Activated T-cell treated with anti-CD3 and anti-CD28 coated beads for 24 hours (primary cell): ENCODE data around the gene MANF.
"Not testable (repeated sequence)": the region's sequence is repeated elsewhere in the genome, so short reads cannot be mapped to it uniquely, and the experiment has no call there.

Source experiments
- DNase-seq: peaks from one replicate; pipeline ENCODE4 v3.0.0-alpha.2; 2020; ENCODE audit warnings: low read depth

MANF gene

GRCh38 chr3:51384726-51385473 is at the start of gene MANF:
MANF (plus strand) TSS chr3:51385291; CDS start chr3:51385343, 52 bp downstream.
- DNase-seq = peak; percentile 96

- DNase-seq = no peak
These were observed 48.8 kb upstream of the MANF start for GRCh38 chr3:51336261-51336660.

DNA sequence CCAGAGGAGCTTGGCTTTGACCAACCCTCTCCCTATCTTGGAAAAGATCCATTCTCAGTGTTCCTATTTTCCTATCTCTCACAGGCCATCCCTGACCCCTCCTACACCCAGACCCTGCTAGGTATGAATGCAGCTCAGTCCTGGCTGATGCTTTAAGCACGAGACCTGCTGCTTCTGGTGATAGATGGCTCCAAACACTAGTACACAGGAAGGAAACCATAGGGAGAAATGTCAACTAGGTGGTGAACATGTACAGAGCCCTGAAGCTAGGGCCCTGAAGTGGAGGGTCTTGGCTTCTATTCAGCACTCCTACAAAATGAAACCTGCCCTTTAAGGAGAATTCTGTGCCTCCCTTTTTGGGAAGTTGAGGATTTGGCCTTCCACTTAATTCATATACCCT is 47.4 kb upstream of the MANF start:
- no peak for DNase-seq

GRCh38 chr3:51338632-51339031 is 46.5 kb upstream of the MANF start:
- no peak for DNase-seq

- no peak for DNase-seq
These were observed 44.9 kb upstream of the MANF start for GRCh38 chr3:51340013-51340829.

DNA sequence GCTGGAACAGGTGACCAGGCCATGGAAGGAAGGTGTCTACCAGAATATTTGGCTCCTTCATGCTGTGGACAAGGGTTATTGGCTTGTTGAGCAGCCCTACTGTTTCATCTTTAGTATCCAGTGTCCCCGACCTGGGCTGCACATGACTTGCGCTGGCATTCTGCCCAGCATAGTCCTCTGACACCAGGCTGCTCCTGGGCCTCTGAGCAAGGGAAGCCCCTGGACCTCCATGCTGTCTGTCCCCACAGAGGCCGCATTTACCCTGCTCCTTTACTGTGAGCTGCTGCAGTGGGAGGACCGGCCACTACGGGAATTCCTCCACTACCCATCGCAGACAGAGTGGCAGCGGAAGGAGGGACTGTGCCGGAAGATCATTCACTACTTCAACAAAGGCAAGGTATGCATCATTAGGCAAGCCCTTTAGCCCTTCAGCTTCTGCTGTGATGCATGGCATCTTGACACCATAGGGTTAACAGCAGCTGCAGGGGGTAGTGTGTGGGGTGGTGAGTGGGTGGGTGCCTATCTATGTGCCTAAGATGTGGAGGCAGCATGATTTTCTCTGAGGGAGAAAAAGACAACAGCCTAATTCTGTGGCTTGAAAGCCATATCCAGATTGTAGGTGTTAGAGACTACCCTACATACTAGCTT is 44.0 kb upstream of the MANF start:
- no peak for DNase-seq

DNA sequence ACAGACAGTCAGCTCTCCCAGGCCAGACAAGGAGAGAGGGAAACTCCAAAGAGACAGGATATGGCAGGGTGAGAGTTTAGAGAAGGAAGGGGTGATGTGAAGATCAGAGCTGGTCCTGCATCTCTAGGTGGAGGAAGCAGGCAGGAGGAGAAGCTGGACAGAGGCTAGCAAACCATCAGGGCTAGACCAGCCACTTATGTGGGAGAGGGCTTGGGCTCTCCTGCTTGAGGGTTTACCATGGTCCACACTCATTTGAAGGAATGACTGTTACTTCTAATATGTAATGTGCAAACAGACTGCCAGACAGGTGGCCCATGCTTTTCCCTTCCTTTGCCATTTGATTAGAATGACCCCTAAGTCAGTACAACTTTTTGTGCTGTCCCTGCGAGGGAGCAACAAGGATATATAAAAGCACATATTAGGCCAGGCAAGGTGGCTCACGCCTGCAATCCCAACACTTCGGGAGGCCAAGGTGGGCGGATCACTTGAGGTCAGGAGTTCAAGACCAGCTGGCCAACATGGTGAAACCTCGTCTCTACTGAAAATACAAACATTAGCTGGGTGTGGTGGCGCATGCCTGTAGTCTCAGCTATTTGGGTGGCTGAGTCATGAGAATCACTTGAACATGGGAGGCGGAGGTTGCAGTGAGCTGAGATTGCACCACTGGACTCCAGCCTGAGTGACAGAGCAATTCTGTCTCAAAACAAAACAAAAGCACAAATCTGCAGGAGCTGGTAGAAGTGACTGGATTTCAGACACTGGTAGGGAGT is 41.0 kb upstream of the MANF start:
- DNase-seq = no peak

- no peak for DNase-seq
These were observed 34.3 kb upstream of the MANF start for GRCh38 chr3:51350751-51351150.

DNA sequence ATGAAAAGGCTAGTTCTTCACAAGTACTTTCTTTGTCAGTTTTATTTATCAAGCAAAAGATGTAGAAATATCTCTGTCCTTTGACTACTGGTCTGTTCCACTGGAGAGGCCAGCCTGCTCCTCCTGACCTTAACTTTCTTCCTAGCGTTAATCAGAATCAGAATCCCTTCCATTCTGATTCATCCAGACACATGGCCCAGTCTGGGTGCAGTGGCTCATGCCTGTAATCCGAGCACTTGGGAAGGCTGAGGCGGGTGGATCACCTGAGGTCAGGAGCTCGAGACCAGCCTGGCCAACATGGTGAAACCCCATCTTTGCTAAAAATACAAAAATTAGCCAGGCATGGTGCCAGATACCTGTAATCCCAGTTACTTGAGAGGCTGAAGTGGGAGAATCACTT is 32.0 kb upstream of the MANF start:
- no peak for DNase-seq

- DNase-seq = no peak
These were observed 31.4 kb upstream of the MANF start for GRCh38 chr3:51353691-51354090.

- no peak for DNase-seq
These were observed 30.9 kb upstream of the MANF start for GRCh38 chr3:51354172-51354571.

DNA sequence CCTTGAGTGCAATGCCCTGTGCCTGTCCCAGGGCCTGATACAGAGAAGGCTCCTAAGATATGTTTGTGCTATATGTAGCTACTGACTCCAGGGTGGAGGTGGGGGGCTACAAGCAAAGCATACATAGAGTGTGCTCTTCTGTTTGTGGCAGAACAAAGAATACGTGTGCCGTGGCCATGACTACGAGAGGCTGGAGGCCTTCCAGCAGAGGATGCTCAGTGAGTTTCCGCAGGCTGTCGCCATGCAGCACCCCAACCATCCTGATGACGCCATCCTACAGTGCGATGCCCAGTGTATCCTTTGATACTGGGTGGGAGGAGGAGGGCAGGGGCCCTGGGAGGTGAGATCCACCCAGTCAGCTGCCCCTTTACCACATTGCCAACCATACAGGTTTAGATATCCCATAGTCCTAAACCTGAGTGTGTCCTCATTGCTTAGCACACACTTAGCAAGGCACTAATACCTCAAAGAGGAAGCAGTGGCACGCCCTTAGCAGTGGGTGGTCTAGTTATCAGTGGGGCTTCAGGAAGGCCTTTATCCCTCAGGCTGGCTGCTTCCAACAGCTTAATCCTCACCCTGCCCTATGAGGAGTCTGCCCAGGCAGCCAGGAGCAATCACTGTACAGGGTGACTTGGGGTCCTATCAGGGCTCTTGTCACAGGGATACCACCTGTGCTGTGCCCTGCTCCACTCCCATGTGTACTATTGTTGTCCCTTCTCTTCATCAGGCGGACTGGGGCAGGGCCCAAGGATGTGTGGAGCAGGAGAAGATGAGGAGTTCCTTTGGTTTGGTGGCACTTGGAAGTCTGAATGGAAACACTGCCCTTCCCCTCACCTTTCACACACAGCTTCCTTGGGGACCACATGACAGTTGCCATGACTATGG is 30.1 kb upstream of the MANF start:
- DNase-seq = no peak

DNA sequence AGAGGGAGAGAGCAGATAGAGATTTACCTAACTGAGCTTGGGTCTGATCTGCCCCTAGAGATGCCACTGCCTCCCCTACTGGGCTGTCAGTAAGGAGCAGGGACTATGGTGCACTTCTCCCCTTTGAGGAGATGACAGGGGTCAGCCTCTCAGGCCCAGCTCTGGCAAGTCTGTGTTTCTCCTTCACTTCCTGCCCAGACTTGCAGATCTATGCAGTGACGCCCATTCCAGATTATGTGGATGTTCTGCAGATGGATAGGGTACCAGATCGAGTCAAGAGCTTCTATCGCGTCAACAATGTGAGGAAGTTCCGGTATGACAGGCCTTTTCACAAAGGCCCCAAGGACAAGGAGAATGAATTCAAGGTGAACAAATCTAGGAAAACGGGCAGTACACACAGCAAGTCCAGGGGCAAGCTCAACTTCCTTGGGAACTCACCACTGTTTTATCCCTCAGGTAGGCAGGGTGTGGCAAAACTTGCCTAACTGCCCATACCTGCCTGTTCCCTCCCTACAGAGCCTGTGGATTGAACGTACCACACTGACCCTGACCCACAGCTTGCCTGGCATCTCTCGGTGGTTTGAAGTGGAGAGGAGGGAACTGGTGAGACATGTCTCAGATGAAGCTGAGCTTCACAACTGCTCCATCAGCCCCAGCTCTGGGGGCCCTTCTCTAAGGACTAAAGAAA is 29.1 kb upstream of the MANF start:
- no peak for DNase-seq

DNA sequence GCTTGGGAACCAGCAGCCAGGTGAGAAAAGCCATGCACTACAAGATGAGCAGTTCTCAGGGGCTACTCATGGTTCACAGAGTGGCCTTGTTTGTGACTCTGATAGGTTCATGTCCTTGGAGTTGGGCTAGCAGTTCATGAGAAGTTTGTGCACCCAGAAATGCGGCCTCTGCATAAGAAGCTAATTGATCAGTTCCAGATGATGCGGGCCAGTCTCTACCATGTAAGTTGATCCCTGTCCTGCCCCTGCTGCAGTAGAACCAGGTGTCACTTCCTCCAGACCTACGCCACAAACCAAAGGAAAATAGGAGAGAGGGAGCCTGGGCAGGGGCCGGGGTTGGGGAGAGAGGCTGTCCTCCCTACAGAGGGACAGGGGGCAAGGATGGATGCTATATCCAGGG is 27.2 kb upstream of the MANF start:
- DNase-seq = no peak

DNA sequence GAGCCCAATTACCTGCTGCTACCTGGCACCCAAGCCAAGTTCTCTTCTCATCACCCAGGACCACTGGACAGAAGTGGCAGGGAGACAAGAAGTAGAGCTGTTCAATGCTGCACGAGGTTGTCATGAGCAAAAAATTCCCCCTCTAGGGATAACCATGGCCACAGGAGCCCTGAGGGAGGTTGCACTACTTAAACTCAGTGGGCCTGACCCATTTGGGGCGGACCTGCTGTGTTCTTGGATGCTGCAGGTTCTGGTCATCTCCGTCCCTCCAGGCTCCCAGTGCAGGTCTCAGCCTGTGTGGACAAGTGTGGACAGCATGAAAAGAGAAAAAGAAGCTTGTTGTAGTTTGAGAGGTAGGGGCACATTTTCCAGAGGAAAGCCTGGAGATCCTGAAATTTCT is 26.1 kb upstream of the MANF start:
- no peak for DNase-seq

DNA sequence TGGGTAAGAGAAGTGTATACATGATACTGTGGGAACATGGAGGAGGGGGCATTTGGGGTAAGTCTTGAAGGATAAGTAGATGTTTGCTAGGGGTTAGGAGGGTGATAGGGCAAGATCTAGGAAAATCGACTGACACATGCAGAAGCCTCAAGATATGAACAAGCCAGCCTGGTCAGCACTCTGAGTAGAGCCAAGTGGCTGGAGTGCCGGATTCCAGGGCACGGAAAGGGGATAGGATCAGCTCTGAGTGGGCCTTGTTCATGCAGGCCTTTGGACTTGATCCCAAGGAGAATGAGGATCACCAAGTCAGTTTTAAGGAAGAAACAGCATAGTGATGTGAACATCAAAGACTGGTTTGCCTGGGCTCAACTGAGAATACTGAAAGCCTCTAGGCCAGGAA is 24.3 kb upstream of the MANF start:
- no peak for DNase-seq

- no peak for DNase-seq
These were observed 23.3 kb upstream of the MANF start for GRCh38 chr3:51361746-51362145.

GRCh38 chr3:51362476-51362875 is 22.6 kb upstream of the MANF start:
- DNase-seq = no peak

DNA sequence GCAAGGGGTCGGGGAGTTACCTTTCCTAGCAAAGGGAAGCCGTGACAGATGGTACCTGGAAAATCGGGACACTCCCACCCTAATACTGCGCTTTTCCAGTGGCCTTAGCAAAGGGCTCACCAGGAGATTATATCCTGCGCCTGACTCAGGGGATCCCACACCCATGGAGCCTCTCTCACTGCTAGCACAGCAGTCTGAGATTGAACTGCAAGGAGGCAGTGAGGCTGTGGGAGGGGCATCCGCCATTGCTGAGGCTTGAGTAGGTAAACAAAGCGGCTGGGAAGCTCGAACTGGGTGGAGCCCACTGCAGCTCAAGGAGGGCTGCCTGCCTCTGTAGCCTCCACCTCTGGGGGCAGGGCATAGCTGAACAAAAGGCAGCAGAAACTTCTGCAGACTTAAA is 16.8 kb upstream of the MANF start:
- not testable (repeated sequence) for DNase-seq

DNA sequence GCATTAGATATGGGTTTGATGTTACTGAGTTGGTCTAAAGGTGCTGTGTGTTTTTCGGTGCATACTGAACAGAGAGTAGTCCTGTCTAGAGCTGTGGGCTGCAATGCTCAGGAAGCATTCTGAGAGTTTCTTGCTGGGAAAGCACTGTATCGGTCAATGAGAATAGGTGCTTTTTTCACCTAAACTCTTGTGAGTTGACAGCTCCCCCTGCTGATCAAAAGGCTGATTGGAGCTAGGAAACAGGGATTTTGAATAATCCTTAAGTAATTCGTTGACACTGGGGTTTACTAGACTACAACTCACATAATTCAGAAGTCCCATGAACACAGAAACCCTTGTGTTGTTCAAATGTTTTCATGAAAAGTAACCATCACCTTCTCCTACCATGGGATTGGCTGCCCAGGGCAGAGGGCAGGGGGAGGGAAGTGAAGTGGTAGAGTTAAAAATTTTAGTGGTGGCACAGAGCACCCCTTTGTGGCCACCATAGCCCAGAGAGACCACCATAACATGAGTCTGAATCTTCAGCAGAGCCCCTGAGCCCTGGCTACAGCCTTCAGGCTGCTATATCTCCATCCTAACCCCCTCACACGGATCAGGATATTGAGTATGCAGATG is 13.0 kb upstream of the MANF start:
- DNase-seq = peak; percentile 45
